T-helper 17 cell (primary cell): ENCODE data around the gene GFRAL. TPM values are rescaled to one million over a fixed set of nuclear protein-coding genes. Genes with fewer than 3 reads are reported as not detected.

Experiments
- ATAC-seq: fragments of 150-1000 bp; cut with Tn5 transposase; 2 replicates; pipeline ENCODE4 v1.10.0; 2021; ENCODE audit warnings: mild to moderate bottlenecking, moderate library complexity
- DNase-seq, 3 donors: peaks; one replicate each; pipeline versions ENCODE4 v3.0.0 to v3.0.0-alpha.2; 2020 to 2021
- H3K9me3 ChIP-seq: one replicate; pipeline ENCODE4 v1.7.0; 2013; ENCODE audit warnings: low read length, mild to moderate bottlenecking; ENCODE audit not compliant: control insufficient read depth, poor library complexity, severe bottlenecking
- H3K27ac Mint-ChIP-seq: one replicate; pipeline ENCODE4 v1.8.0; 2022; ENCODE audit warnings: mild to moderate bottlenecking, moderate library complexity, mixed read lengths
- H3K27me3 Mint-ChIP-seq: one replicate; pipeline ENCODE4 v1.8.0; 2022; ENCODE audit warnings: mixed read lengths
- H3K36me3 Mint-ChIP-seq: one replicate; pipeline ENCODE4 v1.8.0; 2022; ENCODE audit warnings: low read depth, mixed read lengths
- H3K4me1 Mint-ChIP-seq: one replicate; pipeline ENCODE4 v1.8.0; 2022; ENCODE audit warnings: mild to moderate bottlenecking, mixed read lengths
- H3K4me3 Mint-ChIP-seq: one replicate; pipeline ENCODE4 v1.8.0; 2022; ENCODE audit warnings: mild to moderate bottlenecking, moderate library complexity, mixed read lengths
- total RNA-seq, 4 donors: library from RNA in 2 of 4; stranded (reverse) in 2 of 4; gene quantifications; one replicate each; pipeline ENCODE4 v1.2.3 and lab custom pipeline; 2022 to 2026

GFRAL gene
- total RNA-seq, 2 donors from 2014 or later = not detected

- Mint-ChIP-seq H3K27ac (no peak overlapping the region), H3K36me3 (no peaks in the 10 kb centered on the region), H3K4me1 (no peaks in the 10 kb centered on the region), H3K4me3 (no peak overlapping the region), H3K27me3 (no peaks in the 10 kb centered on the region)
- DNase-seq (no peak), ATAC-seq (no peak)
- no peaks in the 10 kb centered on the region for H3K9me3 ChIP-seq
Measured at GRCh38 chr6:55447891-55448290, 120.6 kb downstream of the GFRAL start.

GRCh38 chr6:55448451-55448850 lies 121.2 kb downstream of the GFRAL start:
- H3K4me1 Mint-ChIP-seq = no peaks in the 10 kb centered on the region
- no peak for ATAC-seq
- no peaks in the 10 kb centered on the region for H3K9me3 ChIP-seq
- no peak overlapping the region for H3K27ac Mint-ChIP-seq
- no peaks in the 10 kb centered on the region for H3K36me3 Mint-ChIP-seq
- DNase-seq = no peak
- H3K27me3 Mint-ChIP-seq = no peaks in the 10 kb centered on the region
- no peak overlapping the region for H3K4me3 Mint-ChIP-seq

DNA sequence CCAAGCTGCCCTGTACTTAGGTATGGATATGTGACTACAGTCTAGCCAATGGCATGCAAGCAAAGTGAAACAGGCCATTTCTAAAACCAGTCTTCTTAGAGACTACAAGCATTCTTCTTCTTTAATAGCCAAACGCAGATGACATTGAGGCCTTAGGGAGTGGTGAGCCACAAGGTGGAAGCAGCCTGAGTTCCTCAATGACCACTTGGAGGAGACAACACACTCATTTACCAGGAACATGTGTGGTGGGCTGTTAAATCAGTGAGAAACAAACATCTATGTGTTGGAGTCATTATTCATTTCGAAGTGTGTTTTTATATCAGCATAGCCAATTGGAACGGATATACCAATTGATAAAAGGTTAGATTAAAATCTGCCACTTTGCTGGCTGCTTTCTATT lies 122.0 kb downstream of the GFRAL start:
- H3K4me1 Mint-ChIP-seq = no peaks in the 10 kb centered on the region
- H3K27me3 Mint-ChIP-seq = no peaks in the 10 kb centered on the region
- H3K36me3 Mint-ChIP-seq = no peaks in the 10 kb centered on the region
- DNase-seq (no peak), ATAC-seq (no peak)
- H3K4me3 Mint-ChIP-seq = no peak overlapping the region
- H3K9me3 ChIP-seq = no peaks in the 10 kb centered on the region
- no peak overlapping the region for H3K27ac Mint-ChIP-seq

GRCh38 chr6:55450005-55450404 lies 122.7 kb downstream of the GFRAL start:
- H3K4me3 Mint-ChIP-seq = no peak overlapping the region
- no peak for ATAC-seq

More at GRCh38 chr6:55450005-55450404, 122.7 kb downstream of the GFRAL start:
- no peak for DNase-seq
- H3K36me3 Mint-ChIP-seq = no peaks in the 10 kb centered on the region
- H3K27me3 Mint-ChIP-seq = no peaks in the 10 kb centered on the region
- H3K9me3 ChIP-seq = no peaks in the 10 kb centered on the region
- H3K27ac Mint-ChIP-seq = no peak overlapping the region
- no peaks in the 10 kb centered on the region for H3K4me1 Mint-ChIP-seq

Other genes starting within 250 kb of the GFRAL start
- not detected for gene HCRTR2, start 153.0 kb upstream of the GFRAL start, total RNA-seq